ENCODE data around the gene RAB10.
"Not testable (repeated sequence)": the region's sequence is repeated elsewhere in the genome, so short reads cannot be mapped to it uniquely, and the experiment has no call there.

Gene RAB10

DNA sequence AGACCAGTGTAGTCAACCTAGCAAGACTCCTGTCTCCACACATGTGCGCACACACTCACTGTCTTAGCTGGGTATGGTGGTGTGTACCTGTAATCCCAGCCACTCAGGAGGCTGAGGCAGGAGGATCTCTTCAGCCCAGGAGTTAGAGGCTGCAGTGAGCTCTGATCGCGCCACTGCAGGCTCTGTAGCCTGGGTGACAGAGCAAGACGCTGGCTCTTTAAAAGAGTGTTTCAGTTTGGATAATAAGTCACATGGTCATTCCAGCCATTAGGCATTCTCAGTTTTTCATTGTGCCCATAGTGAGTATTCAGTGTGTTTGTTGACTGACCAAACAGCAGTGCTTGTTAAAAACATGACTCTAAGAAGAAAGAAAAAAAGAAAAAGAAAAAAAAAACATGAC is 31.0 kb downstream of the RAB10 start:
- DNase-seq, result no peak

GRCh38 chr2:26067186-26067974 is 33.5 kb downstream of the RAB10 start:
- DNase-seq, result no peak

- DNase-seq, result no peak
Observed at GRCh38 chr2:26067980-26068507, 34.2 kb downstream of the RAB10 start.

DNA sequence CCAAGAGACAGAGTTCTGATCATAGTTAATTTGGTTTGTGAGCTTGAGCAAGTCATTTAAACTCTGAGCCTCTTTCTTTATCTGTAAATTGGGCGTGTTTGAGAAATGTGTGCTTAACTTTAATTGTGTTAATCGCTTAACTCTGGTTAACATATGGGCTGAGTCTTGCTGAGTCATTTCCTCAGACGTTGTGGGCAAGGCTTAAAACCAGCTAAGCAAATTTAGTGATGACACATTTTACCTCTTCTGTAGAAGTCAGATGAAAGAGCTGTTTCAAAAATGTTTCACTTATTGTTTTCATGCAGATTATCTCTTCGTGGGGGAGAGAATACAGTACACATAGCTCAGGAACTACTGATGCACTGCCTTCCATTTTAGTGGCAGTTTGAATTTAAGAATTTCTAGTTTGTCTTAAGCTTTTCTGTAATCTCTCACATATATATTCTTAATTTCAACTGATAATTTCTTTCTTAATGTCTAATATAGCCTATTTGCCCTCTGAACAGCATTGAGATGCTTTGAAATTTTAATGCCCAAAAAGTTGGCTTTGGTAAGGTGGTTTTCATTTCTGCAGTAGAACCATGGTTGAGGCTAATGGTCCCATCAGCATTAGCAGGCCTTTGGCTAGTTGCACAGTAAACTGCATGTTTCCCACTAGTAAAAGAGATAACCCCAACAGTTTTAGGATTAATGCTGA is 34.9 kb downstream of the RAB10 start:
- DNase-seq, result no peak

- no peak for DNase-seq
Observed at GRCh38 chr2:26070730-26071129, 36.8 kb downstream of the RAB10 start.

- DNase-seq, result no peak
Observed at GRCh38 chr2:26072925-26073768, 39.3 kb downstream of the RAB10 start.

GRCh38 chr2:26073830-26074229 is 39.9 kb downstream of the RAB10 start:
- no peak for DNase-seq

DNA sequence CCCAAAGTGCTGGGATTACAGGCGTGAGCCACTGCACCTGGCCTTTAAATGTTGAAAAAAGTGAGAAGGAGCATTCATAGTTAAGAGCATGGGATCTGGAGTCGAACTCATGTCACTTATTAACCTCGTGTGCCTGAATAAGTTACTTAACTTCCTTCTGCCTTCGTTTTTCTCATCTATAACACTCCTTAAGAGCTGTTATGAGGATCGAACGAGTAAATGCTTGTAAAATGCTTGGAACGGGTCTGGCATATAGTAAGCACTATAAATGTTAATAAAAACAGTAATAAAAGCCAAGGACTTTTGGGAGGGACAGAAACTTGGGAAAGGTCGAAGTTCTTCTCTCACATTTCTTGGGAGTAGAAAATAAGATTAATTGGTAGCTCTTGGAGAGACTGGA is 40.8 kb downstream of the RAB10 start:
- no peak for DNase-seq

DNA sequence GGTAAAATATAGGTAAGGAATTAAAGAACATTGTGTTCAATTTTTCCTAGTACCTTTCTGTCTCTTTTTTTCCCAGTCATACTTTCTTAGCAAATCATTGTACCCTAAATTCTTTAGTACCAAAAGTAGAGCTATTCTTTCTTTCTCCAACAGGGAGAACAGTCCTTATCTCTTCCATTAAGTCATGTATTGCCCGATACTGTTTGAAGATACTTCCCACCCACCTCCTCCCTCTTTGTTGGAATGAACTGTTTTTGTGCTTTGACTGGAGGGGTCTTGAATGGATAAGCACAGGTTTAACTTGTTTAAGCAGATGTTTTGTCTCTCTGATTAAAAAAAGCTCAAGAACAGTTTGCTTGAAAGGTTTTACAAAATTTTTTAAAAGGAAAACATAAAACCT is 41.3 kb downstream of the RAB10 start:
- DNase-seq, result no peak

DNA sequence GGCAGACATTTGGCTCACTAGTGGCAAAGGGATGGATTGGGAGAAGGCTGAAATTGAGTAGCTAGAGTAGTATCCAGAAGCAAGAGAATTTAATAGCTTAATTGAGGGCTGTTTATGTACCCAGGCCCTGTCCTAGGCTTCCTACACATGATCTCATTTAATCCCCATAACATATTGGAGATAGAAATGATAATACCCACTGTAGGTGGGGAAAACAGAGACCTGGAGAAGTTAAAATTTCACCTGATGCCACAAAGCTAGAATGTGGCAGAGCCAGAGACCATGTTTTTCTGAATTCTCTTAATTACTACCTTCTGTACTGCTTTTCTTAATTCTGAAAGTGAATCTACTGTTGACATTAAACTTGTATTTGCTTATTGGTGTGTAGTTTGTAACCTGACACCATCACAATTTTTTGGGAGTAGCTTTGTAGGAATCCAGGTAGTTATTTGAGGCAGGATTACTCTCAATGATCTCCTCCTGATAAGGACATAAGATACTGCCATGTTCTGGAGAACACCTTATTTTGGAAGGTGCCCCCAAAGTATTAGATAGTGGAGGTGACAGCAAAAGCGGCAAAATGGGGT is 42.2 kb downstream of the RAB10 start:
- DNase-seq, result no peak

- DNase-seq, result no peak
Observed at GRCh38 chr2:26077291-26077690, 43.4 kb downstream of the RAB10 start.

DNA sequence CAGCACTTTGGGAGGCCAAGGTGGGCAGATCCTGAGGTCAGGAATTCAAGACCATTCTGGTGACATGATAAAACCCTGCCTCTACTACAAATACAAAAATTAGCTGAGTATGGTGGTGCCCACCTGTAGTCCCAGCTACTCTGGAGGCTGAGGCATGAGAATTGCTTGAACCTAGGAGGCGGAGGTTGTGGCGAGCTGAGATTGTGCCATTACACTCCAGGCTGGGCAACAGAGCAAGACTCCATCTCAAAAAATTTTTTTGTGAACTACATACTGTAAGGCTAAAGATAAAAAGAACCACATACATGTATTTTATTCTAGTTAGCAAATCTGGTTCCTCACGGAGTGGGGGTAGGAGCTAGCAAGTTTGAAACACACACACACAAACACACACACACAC is 45.1 kb downstream of the RAB10 start:
- DNase-seq, result no peak

DNA sequence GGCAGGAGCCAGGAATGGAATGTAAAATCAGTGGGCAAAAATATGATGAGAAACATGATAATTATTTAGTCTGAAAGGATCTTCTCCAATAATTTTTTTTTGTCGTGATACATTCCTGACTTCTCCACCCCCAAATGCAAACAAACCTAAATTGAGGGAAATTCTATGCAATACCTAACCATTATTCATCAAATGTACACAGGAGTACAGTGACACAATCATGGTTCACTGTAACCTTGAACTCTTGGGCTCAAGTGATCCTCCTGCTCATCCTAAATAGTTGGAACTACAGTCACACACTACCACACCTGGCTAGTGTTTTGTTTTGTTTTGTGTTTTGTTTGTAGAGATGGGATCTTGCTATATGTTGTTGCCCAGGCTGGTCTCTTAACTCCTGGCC is 46.5 kb downstream of the RAB10 start:
- no peak for DNase-seq

DNA sequence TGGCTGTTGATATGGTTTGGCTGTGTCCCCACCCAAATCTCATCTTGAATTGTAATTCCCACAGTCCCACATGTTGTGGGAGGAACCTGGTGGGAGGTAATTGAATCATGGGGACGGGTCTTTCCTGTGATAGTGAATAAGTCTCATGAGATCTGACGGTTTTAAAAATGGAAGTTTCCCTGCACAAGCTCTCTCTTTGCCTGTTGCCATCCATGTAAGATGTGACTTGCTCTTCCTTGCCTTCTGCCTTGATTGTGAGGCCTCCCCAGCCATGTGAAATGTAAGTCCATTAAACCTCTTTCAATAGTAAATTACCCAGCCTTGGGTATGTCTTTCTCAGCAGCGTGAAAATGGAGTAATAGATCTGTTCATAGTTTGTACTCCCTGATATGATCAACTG is 47.0 kb downstream of the RAB10 start:
- DNase-seq, result not testable (repeated sequence)

GRCh38 chr2:26081556-26081955 is 47.7 kb downstream of the RAB10 start:
- no peak for DNase-seq

GRCh38 chr2:26086155-26086637 is 52.3 kb downstream of the RAB10 start:
- no peak for DNase-seq

DNA sequence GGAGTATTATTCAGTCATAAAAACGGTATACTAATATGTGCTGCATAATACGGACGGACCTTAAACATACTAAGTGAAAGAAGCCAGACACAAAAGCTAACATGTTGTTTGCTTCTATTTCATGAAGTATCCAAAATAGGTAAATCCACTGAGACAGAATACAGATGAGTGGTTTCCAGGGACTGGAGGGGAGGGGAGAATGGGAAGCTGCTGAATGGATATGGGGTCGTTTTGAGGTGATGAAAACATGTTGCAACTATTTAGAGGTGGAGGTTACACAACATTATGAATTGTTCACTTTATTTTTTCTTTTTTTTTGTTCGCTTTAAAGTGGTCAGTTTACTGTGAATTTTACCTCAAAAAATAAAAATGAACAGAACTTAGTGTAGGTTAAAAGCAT is 52.9 kb downstream of the RAB10 start:
- DNase-seq, result no peak

DNA sequence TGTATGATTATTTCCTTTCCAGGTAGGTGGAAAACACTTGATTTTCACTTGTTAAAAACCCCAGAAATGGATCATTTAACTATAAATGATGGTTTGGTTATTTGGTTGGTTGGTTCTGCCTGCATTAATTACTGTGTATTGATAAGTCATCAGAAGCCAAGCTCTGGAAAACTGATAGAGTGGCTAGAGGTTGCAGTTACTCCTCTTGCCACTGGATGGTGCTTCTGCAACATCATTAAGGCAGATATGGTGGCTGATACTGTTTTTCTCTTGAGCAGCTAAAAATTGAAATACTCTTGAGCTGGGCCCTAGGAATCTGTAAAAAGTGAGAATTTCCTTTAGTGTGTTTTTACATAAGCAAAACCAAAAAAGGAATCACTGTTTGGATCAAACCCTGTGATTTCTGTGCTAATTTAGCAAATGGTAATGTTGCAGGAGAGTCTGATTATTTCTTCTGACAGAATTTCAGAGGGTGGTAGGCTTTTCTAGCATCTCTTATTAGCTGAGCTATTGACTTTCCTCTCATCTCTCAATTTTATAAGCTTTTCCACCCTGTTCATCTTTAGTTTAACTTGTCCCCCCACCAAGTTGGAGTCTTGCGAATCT is 54.3 kb downstream of the RAB10 start:
- no peak for DNase-seq

GRCh38 chr2:26088931-26089330 is 55.0 kb downstream of the RAB10 start:
- DNase-seq, result not testable (repeated sequence)

DNA sequence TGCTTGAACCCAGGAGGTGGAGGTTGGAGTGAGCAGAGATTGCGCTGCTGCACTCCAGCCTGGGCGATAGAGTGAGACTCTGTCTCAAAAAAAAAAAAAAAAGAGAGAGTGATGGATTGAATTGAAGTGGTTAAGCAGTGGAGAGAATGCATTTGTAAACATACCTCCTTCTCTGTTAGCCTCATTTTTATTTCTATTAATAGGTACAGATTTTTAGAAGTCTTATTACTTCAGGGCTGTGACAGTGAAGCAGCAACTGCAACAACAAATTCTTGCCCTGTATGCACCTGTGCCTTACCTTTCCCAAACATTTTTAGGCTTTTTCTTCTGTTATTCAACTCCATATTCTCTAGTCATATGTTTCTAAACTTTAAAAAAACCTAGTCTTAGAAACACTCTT is 55.5 kb downstream of the RAB10 start:
- no peak for DNase-seq

- DNase-seq, result no peak
Observed at GRCh38 chr2:26095758-26096157, 61.9 kb downstream of the RAB10 start.

GRCh38 chr2:26099933-26100332 is 66.0 kb downstream of the RAB10 start:
- no peak for DNase-seq

All from NCI-H1436 treated with DMSO at 0.1 percent for 48 hours (cell line).